ENCODE measurements around the gene GP5. TPM values are rescaled to one million over a fixed set of nuclear protein-coding genes. Genes with fewer than 3 reads are reported as not detected.

Gene GP5, protein sequence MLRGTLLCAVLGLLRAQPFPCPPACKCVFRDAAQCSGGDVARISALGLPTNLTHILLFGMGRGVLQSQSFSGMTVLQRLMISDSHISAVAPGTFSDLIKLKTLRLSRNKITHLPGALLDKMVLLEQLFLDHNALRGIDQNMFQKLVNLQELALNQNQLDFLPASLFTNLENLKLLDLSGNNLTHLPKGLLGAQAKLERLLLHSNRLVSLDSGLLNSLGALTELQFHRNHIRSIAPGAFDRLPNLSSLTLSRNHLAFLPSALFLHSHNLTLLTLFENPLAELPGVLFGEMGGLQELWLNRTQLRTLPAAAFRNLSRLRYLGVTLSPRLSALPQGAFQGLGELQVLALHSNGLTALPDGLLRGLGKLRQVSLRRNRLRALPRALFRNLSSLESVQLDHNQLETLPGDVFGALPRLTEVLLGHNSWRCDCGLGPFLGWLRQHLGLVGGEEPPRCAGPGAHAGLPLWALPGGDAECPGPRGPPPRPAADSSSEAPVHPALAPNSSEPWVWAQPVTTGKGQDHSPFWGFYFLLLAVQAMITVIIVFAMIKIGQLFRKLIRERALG
- not detected for total RNA-seq

DNA sequence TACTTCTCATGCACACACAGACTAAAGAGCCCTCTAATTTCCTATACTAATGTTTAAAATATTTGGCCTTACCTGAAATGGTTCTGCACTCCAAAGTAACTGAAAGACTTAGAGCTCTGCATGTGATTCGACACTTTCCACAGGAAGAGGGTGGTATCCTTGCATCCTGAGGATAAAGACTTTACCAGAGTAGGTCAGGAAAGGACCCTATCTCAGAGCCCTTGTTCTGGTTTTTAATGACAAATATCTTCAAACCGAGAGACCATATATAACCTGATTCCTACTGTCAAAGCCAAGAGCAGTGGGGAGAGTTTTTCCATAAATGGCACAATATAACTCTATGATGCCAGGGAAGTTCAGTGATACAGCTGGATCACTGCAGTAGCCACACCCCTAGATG is at the start of gene GP5:
Gene GP5, minus strand, starts transcription at position 101 of the 400 bp plus-strand sequence. CDS start 984 bp downstream, outside the sequence.

DNA sequence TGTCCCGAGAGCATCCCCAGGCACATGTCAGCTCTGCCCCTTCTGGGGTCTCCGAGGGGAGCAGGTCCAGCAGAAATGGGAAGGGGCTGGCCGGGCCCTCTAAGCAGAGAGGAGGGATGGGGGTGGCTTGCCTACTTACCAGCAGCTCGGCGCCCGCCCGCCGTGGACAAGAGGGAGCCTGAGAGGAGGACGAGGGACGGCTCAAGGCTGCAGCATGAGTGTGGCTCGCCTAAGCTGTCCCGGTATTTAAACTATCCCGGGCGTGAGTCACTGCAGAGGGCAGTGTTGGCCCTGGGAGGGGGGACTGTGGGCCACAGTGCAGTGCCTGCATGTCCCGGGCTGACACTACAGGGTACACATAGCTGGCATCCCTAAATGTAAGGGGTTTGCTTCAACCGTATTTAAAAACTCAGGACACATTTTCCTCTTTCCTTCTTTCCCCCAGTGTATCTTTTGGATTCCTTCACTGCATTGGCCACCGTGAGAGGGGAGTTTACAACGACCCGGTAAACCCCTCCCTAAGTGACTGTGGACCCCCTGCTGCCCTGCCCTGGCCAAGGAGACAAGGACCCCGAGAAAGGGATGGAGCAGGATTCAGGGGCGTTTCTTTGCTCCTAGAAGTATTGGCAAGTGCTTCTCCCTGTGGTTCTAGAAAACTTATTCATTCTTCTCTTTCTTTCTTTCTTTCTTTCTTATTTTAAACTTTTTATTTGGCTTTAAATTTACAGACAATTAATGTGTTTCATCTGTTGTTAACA is 29.4 kb downstream of the GP5 start, which contains the start of gene LRRC15:
Gene LRRC15, minus strand, starts transcription at position 222 of the 758 bp plus-strand sequence. CDS start 8,700 bp downstream, outside the sequence.

GRCh38 chr3:194351080-194351672 is 47.9 kb downstream of the GP5 start, which contains the start of gene CPN2:
TSS of gene CPN2 (minus strand) at chr3:194351328. CDS start at chr3:194342702, 8,626 bp downstream.

Other genes starting within 250 kb of the GP5 start
- gene CPN2, start 47.9 kb downstream of the GP5 start, total RNA-seq: not detected
- not detected for gene LRRC15, start 29.5 kb downstream of the GP5 start, total RNA-seq
- 217 TPM for gene ATP13A3, start 87.7 kb upstream of the GP5 start, total RNA-seq
- 51.6 TPM for gene TMEM44, start 234.2 kb upstream of the GP5 start, total RNA-seq

All from parietal lobe (tissue), 1 donor.